CD4-positive, CD25-positive, alpha-beta regulatory T cell (primary cell): ENCODE data around the gene SCMH1. TPM values are rescaled to one million over a fixed set of nuclear protein-coding genes. Genes with fewer than 3 reads are reported as not detected.

Experiments used
- ATAC-seq, 2 donors: fragments of 150-1000 bp; cut with Tn5 transposase; one replicate each; pipeline ENCODE4 v1.10.0; 2021; ENCODE audit warnings: low read depth in 2 of 2, moderate number of reproducible peaks in 2 of 2, moderate library complexity in 1 of 2
- DNase-seq, 3 donors: peaks; one replicate each; pipeline versions ENCODE4 v3.0.0 to v3.0.0-alpha.2; 2012 to 2022; ENCODE audit warnings: mixed read lengths in 1 of 3
- H3K27ac ChIP-seq: one replicate; pipeline ENCODE4 v1.7.0; 2013; ENCODE audit warnings: mild to moderate bottlenecking, low read length; ENCODE audit not compliant: insufficient read depth, poor library complexity, severe bottlenecking
- H3K27me3 ChIP-seq: one replicate; pipeline ENCODE4 v1.7.0; 2013; ENCODE audit warnings: low read length; ENCODE audit not compliant: control insufficient read depth, insufficient read depth
- H3K36me3 ChIP-seq: one replicate; pipeline ENCODE4 v1.7.0; 2013; ENCODE audit warnings: mild to moderate bottlenecking, low read length, moderate library complexity; ENCODE audit not compliant: control insufficient read depth, insufficient read depth
- H3K4me1 ChIP-seq: 2 replicates; pipeline ENCODE4 v1.7.0; 2013; ENCODE audit warnings: mild to moderate bottlenecking, low read length; ENCODE audit not compliant: insufficient read depth, control insufficient read depth, poor library complexity, severe bottlenecking
- H3K4me3 ChIP-seq: one replicate; pipeline ENCODE4 v1.7.0; 2013; ENCODE audit warnings: low read depth, mild to moderate bottlenecking, low read length, moderate library complexity
- H3K9me3 ChIP-seq, 2 experiments: 1 replicate in 1 of 2; 2 replicates in 1 of 2; pipeline ENCODE4 v1.7.0; 2013; ENCODE audit warnings: low read length in 2 of 2, mild to moderate bottlenecking in 1 of 2, moderate library complexity in 1 of 2; ENCODE audit not compliant: control insufficient read depth in 2 of 2
- H3K27ac Mint-ChIP-seq, 3 donors: one replicate each; pipeline ENCODE4 v1.8.0; 2020 to 2022; ENCODE audit warnings: mild to moderate bottlenecking in 3 of 3, mixed read lengths in 3 of 3, moderate library complexity in 2 of 3
- H3K27me3 Mint-ChIP-seq: one replicate; pipeline ENCODE4 v1.8.0; 2022; ENCODE audit warnings: mild to moderate bottlenecking, mixed read lengths
- H3K36me3 Mint-ChIP-seq: one replicate; pipeline ENCODE4 v1.8.0; 2020; ENCODE audit warnings: mixed read lengths
- H3K4me1 Mint-ChIP-seq, 4 donors: one replicate each; pipeline ENCODE4 v1.8.0; 2020 to 2022; ENCODE audit warnings: mixed read lengths in 4 of 4, mild to moderate bottlenecking in 1 of 4
- H3K4me3 Mint-ChIP-seq, 4 donors: one replicate each; pipeline ENCODE4 v1.8.0; 2020 to 2022; ENCODE audit warnings: mild to moderate bottlenecking in 4 of 4, mixed read lengths in 4 of 4, moderate library complexity in 3 of 4
- H3K9me3 Mint-ChIP-seq, 7 donors: one replicate each; pipeline ENCODE4 v1.8.0; 2020 to 2022; ENCODE audit warnings: mixed read lengths in 7 of 7, mild to moderate bottlenecking in 3 of 7, moderate library complexity in 2 of 7
- polyA plus RNA-seq, 4 donors: library from polyadenylated mRNA; unstranded; fragments of 300-500 nt; fragmentation: Illumina TruSeq; gene quantifications; one replicate each; pipeline ENCODE4 v1.2.3, GENCODE V29; 2021
- total RNA-seq: library from RNA; stranded (reverse); gene quantifications from one replicate; pipeline ENCODE4 v1.2.3, GENCODE V29; 2022

SCMH1 gene
- total and polyA plus RNA-seq, 5 donors from 2014 or later: 3.4 to 27.6 (median 5.5) TPM

DNA sequence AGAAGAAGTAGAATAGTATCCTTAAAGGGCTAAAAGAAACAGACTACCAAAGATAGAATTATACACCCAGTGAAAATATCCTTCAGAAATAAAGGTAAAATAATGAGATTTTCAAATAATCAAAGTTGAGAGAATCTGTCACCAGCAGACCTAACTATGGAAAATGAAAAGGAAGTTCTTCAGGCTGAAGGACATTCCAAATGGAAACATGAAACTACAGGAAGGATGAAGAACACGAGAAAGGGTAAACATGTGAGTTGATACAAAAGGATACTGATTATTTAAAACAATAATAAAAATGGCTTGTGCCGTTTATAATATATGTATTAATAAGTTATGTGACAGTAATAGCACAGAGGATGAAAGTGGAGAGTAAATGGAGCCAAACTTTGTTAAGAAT lies 163.5 kb downstream of the SCMH1 start:
- Mint-ChIP-seq H3K36me3 (peaks cover 10% of the 10 kb centered on the region), H3K9me3 (peaks cover 0 to 4% (median 1%) of the 10 kb centered on the region in 7 donors), H3K27me3 (no peaks in the 10 kb centered on the region), H3K4me1 (peaks cover 0 to 5% (median 2%) of the 10 kb centered on the region in 4 donors), H3K27ac (peak overlapping the region in 1 of 3 donors; percentile 23), H3K4me3 (no peak overlapping the region)
- Histone ChIP-seq H3K27me3 (no peaks in the 10 kb centered on the region), H3K9me3 (peaks cover 2 to 6% of the 10 kb centered on the region in 2 experiments), H3K27ac (no peak overlapping the region), H3K4me1 (no peaks in the 10 kb centered on the region), H3K36me3 (no peaks in the 10 kb centered on the region), H3K4me3 (no peak overlapping the region)
- DNase-seq: no peak
- no peak for ATAC-seq

DNA sequence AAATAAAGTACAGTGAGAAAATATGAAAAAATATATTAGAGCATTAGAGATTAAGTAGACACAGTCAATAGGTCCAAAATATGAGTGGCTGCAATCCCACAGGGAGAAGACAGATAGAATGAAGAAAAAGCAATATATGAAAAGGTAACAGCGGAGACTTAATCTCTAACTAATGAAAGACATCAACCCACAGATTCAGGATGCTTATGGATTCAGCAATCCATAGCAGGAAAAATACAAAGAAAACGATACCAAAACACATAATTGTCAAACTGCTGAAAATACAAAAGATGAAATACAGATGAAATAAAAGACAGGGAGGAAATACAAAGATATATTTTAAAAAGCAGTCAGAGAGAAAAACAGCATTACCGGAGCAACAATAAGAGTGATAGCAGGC lies 163.9 kb downstream of the SCMH1 start:
- ATAC-seq: no peak
- Histone ChIP-seq H3K27ac (no peak overlapping the region), H3K4me1 (no peaks in the 10 kb centered on the region), H3K4me3 (no peak overlapping the region), H3K27me3 (no peaks in the 10 kb centered on the region), H3K9me3 (peaks cover 2 to 6% of the 10 kb centered on the region in 2 experiments), H3K36me3 (no peaks in the 10 kb centered on the region)
- Mint-ChIP-seq H3K9me3 (peaks cover 0 to 4% (median 1%) of the 10 kb centered on the region in 7 donors), H3K27me3 (no peaks in the 10 kb centered on the region), H3K4me1 (peaks cover 0 to 5% (median 2%) of the 10 kb centered on the region in 4 donors), H3K4me3 (no peak overlapping the region), H3K27ac (peak overlapping the region in 1 of 3 donors; percentile 23), H3K36me3 (peaks cover 10% of the 10 kb centered on the region)
- DNase-seq: no peak

DNA sequence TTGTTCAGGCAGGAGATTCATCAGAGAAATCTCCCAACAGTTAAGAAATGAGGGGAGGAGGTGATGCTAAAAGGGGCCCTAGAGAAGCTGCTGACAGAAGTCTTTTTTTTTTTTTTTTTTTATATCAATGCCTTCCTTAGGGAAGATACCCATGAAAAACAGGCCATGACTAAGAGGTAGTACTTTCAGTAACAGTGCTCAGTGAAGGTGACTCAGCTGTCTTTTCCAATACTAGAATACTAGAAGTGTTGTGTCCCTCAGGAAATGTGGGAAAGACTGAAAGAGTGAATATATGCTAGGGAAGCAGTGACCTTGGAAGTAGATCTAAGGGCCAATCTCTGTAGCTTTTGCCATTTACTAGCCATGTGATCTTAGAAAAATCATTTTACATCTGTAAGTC lies 168.1 kb downstream of the SCMH1 start:
- no peaks in the 10 kb centered on the region for H3K27me3 ChIP-seq
- Mint-ChIP-seq H3K36me3 (peaks cover 18% of the 10 kb centered on the region), H3K4me3 (no peak overlapping the region), H3K4me1 (peaks cover 0 to 6% (median 2%) of the 10 kb centered on the region in 4 donors), H3K27me3 (no peaks in the 10 kb centered on the region), H3K27ac (no peak overlapping the region), H3K9me3 (peaks cover 0 to 4% (median 1%) of the 10 kb centered on the region in 7 donors)
- no peak overlapping the region for H3K4me3 ChIP-seq
- ATAC-seq: no peak
- no peaks in the 10 kb centered on the region for H3K4me1 ChIP-seq
- H3K27ac ChIP-seq: no peak overlapping the region
- no peak for DNase-seq
- peaks cover 2 to 6% of the 10 kb centered on the region in 2 experiments for H3K9me3 ChIP-seq
- peaks cover 8% of the 10 kb centered on the region for H3K36me3 ChIP-seq

DNA sequence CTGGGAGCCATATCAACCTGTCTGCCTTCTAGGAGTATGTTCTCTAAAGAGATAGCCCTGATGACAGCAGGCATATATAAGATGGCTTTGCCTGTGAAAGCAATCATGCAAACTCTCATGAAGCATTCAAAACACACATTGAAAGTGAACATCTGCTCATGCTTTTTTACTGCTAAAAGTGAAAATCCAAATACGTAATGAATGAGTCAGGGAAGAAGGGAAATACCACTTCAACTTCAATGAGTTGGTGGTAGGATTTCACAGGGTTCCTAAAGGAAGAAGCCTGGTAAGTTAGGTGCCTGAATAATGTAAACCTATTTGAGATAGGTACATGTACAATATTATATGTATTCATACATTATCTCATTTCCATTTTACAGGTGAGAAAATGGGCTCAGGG lies 170.1 kb downstream of the SCMH1 start:
- H3K9me3 ChIP-seq: no peaks in the 10 kb centered on the region
- H3K27ac ChIP-seq: no peak overlapping the region
- Mint-ChIP-seq H3K36me3 (peaks cover 25% of the 10 kb centered on the region), H3K27ac (no peak overlapping the region), H3K4me3 (no peak overlapping the region), H3K4me1 (peaks cover 0 to 5% (median 2%) of the 10 kb centered on the region in 4 donors), H3K9me3 (peaks cover 0 to 2% (median 0%) of the 10 kb centered on the region in 7 donors), H3K27me3 (no peaks in the 10 kb centered on the region)
- peaks cover 10% of the 10 kb centered on the region for H3K36me3 ChIP-seq
- no peak for DNase-seq
- no peak overlapping the region for H3K4me3 ChIP-seq
- H3K4me1 ChIP-seq: no peaks in the 10 kb centered on the region
- no peak for ATAC-seq
- no peaks in the 10 kb centered on the region for H3K27me3 ChIP-seq

DNA sequence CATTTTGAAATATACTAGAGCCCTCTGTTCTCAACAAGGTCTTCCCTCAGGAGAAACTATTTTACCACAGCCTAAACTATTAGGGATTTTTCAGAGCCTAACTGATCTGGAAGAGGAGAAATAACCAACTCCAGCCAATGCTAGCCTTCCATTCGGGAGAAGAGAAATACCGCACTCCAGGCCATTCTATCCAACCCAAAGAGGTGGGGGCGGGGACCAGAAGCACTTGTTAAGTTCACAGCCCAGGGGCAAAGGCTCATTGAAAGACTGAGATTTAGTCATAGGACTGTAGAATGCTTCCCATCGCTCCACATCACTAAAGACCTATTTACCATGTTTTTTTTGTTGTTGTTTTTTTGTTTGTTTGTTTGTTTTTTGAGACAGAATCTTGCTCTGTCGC lies 185.2 kb downstream of the SCMH1 start:
- no peak overlapping the region for H3K27ac Mint-ChIP-seq
- H3K27me3 Mint-ChIP-seq: no peaks in the 10 kb centered on the region
- H3K9me3 Mint-ChIP-seq: no peaks in the 10 kb centered on the region
- ATAC-seq: no peak
- no peak for DNase-seq
- no peak overlapping the region for H3K4me3 Mint-ChIP-seq
- peaks cover 44% of the 10 kb centered on the region for H3K36me3 Mint-ChIP-seq
- no peaks in the 10 kb centered on the region for H3K9me3 ChIP-seq
- H3K27ac ChIP-seq: no peak overlapping the region
- H3K4me1 Mint-ChIP-seq: peaks cover 0 to 7% (median 1%) of the 10 kb centered on the region in 4 donors
- peaks cover 18% of the 10 kb centered on the region for H3K36me3 ChIP-seq
- no peak overlapping the region for H3K4me3 ChIP-seq
- H3K4me1 ChIP-seq: no peaks in the 10 kb centered on the region
- H3K27me3 ChIP-seq: no peaks in the 10 kb centered on the region

DNA sequence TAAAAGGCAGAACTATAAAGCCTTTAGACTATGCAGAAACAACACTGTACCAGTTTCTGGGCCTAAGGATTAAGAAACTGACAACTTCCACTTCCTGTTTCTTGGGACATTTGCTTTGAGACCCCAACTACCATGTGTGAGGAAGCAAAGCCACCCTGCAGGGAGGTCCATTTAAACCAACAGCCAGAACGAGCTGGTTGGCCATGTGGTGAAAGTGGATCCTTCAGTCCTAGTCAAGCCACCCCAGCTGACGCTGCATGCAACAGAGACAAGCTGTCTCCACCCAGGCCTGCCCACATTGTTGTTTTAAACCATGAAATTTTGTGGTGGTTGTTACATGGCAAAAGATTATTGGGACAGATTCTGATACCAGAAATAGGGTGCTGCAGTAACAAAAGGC lies 188.8 kb downstream of the SCMH1 start:
- no peak for DNase-seq
- H3K4me1 ChIP-seq: no peaks in the 10 kb centered on the region
- peaks cover 0 to 2% (median 0%) of the 10 kb centered on the region in 4 donors for H3K4me1 Mint-ChIP-seq
- H3K27me3 Mint-ChIP-seq: no peaks in the 10 kb centered on the region
- peaks cover 25% of the 10 kb centered on the region for H3K36me3 ChIP-seq
- H3K9me3 ChIP-seq: no peaks in the 10 kb centered on the region
- H3K27ac ChIP-seq: no peak overlapping the region
- no peaks in the 10 kb centered on the region for H3K9me3 Mint-ChIP-seq
- H3K36me3 Mint-ChIP-seq: peaks cover 31% of the 10 kb centered on the region
- no peaks in the 10 kb centered on the region for H3K27me3 ChIP-seq
- ATAC-seq: no peak
- H3K4me3 ChIP-seq: no peak overlapping the region
- H3K4me3 Mint-ChIP-seq: no peak overlapping the region
- H3K27ac Mint-ChIP-seq: peak overlapping the region in 1 of 3 donors; percentile 26

DNA sequence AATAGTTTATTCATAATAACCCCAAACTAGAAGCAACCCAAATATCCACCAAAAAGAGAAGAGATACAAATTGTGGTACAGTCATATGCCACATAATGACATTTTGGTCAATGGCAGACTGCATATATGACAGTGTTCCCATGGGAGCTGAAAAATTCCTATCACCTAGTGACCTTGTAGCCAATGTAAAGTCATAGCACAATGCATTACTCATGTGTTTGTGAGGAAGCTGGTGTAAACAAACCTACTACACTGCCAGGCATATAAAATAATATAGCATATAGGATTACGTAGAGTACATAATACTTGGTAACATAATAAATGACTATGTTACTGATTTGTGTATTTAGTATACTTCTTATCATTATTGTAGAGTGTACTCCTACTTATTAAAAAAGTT lies 191.1 kb downstream of the SCMH1 start:
- H3K4me1 ChIP-seq: no peaks in the 10 kb centered on the region
- H3K27me3 Mint-ChIP-seq: no peaks in the 10 kb centered on the region
- peaks cover 0 to 9% (median 3%) of the 10 kb centered on the region in 4 donors for H3K4me1 Mint-ChIP-seq
- no peaks in the 10 kb centered on the region for H3K9me3 Mint-ChIP-seq
- DNase-seq: no peak
- no peak overlapping the region for H3K27ac ChIP-seq
- H3K4me3 ChIP-seq: no peak overlapping the region
- peaks cover 43% of the 10 kb centered on the region for H3K36me3 Mint-ChIP-seq
- no peak overlapping the region for H3K27ac Mint-ChIP-seq
- peaks cover 26% of the 10 kb centered on the region for H3K36me3 ChIP-seq
- ATAC-seq: no peak
- H3K4me3 Mint-ChIP-seq: no peak overlapping the region
- no peaks in the 10 kb centered on the region for H3K27me3 ChIP-seq
- no peaks in the 10 kb centered on the region for H3K9me3 ChIP-seq

DNA sequence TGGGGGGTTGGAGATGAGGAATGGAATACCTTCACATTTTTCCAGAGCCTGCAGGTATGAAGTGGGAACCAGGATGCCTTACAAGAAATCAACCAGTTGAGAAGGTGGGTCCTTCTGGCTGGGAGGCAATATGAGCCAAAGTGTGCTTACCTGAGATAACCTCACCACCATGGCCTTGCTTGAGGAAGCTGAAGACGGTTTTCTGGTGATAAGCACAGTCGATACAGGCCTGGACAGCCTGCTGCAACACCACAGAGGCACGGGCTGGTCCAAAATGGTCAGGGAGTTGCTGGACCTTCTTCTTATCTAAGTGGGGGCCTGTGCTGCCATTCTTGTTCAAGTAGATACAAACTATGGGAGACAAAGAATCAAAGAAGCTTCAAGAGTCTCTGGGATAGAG lies 193.6 kb downstream of the SCMH1 start:
- no peaks in the 10 kb centered on the region for H3K9me3 Mint-ChIP-seq
- Histone ChIP-seq H3K4me1 (peaks cover 9% of the 10 kb centered on the region), H3K4me3 (no peak overlapping the region), H3K36me3 (peaks cover 42% of the 10 kb centered on the region), H3K9me3 (no peaks in the 10 kb centered on the region), H3K27me3 (no peaks in the 10 kb centered on the region), H3K27ac (no peak overlapping the region)
- H3K36me3 Mint-ChIP-seq: peaks cover 53% of the 10 kb centered on the region
- H3K27ac Mint-ChIP-seq: no peak overlapping the region
- DNase-seq (no peak), ATAC-seq (no peak)
- no peak overlapping the region for H3K4me3 Mint-ChIP-seq
- no peaks in the 10 kb centered on the region for H3K27me3 Mint-ChIP-seq
- peaks cover 8 to 14% (median 13%) of the 10 kb centered on the region in 4 donors for H3K4me1 Mint-ChIP-seq
